HG02938 (cell line): Measurements from ENCODE around the gene SLC26A8.
"Not testable (repeated sequence)": the region's sequence is repeated elsewhere in the genome, so short reads cannot be mapped to it uniquely, and the experiment has no call there.

ENCODE experiments used
- ATAC-seq: cut with Tn5 transposase; IDR thresholded peaks from one replicate; pipeline ENCODE4 v1.9.1; 2021; ENCODE audit warnings: mild to moderate bottlenecking, moderate library complexity; ENCODE audit not compliant: unreplicated experiment

SLC26A8 gene

GRCh38 chr6:36050947-36051710 is 26.7 kb upstream of the SLC26A8 start:
- ATAC-seq: no peak

- ATAC-seq: no peak
These were observed 25.9 kb upstream of the SLC26A8 start for GRCh38 chr6:36050305-36050704.

- ATAC-seq: no peak
These were observed 25.1 kb upstream of the SLC26A8 start for GRCh38 chr6:36049582-36049981.

- ATAC-seq: no peak
These were observed 18.3 kb upstream of the SLC26A8 start for GRCh38 chr6:36042618-36043260.

- no peak for ATAC-seq
These were observed 16.5 kb upstream of the SLC26A8 start for GRCh38 chr6:36040958-36041357.

GRCh38 chr6:36039112-36039511 is 14.7 kb upstream of the SLC26A8 start:
- no peak for ATAC-seq

GRCh38 chr6:36038120-36038876 is 13.9 kb upstream of the SLC26A8 start:
- ATAC-seq: no peak

- no peak for ATAC-seq
These were observed 10.8 kb upstream of the SLC26A8 start for GRCh38 chr6:36035225-36035624.

- ATAC-seq: no peak
These were observed 10.0 kb upstream of the SLC26A8 start for GRCh38 chr6:36034441-36034840.

GRCh38 chr6:36033935-36034334 is 9.5 kb upstream of the SLC26A8 start:
- no peak for ATAC-seq

- not testable (repeated sequence) for ATAC-seq
These were observed 8.7 kb upstream of the SLC26A8 start for GRCh38 chr6:36033144-36033543.

GRCh38 chr6:36032261-36032660 is 7.8 kb upstream of the SLC26A8 start:
- no peak for ATAC-seq

- ATAC-seq: no peak
These were observed 5.0 kb upstream of the SLC26A8 start for GRCh38 chr6:36029464-36029863.

GRCh38 chr6:36028877-36029324 is 4.5 kb upstream of the SLC26A8 start:
- no peak for ATAC-seq

- peak; percentile 6 for ATAC-seq
These were observed 3.8 kb upstream of the SLC26A8 start for GRCh38 chr6:36028088-36028876.

- peak; percentile 87 for ATAC-seq
These were observed 3.2 kb upstream of the SLC26A8 start, which contains the start of gene MAPK14 for GRCh38 chr6:36027501-36028087. TSS of gene MAPK14 (plus strand) at chr6:36027808. CDS start at chr6:36028158, 350 bp downstream.

- no peak for ATAC-seq
These were observed 1.5 kb upstream of the SLC26A8 start for GRCh38 chr6:36025932-36026327.

GRCh38 chr6:36025260-36025931 is 955 bp upstream of the SLC26A8 start:
- ATAC-seq: no peak

GRCh38 chr6:36020154-36020553 is 4.3 kb downstream of the SLC26A8 start:
- no peak for ATAC-seq

GRCh38 chr6:36019167-36019566 is 5.3 kb downstream of the SLC26A8 start:
- no peak for ATAC-seq
